ENCODE results near the gene U2SURP.

GRCh38 chr3:143081365-143081764 is 80.0 kb downstream of the U2SURP start:
- TF ChIP-seq CTCF (IDR thresholded peaks at IDR 0.05; ENCODE audit: low read length) (no peak), EZH2phosphoT487 (IDR thresholded peaks at IDR 0.05; ENCODE audit: low read length) (no peak), EZH2 (optimal IDR thresholded peaks at IDR 0.05; ENCODE audit: low read depth, low read length) (no peak)

Data from MM.1S (cell line).